GM21447 (cell line): ENCODE data around the gene MYO15B.
A peak's percentile ranks its signal among the peaks of the same experiment; 100 is the strongest.

Source experiments
- ATAC-seq: cut with Tn5 transposase; IDR thresholded peaks from one replicate; pipeline ENCODE4 v1.9.1; 2021; ENCODE audit not compliant: unreplicated experiment

Gene MYO15B

GRCh38 chr17:75622771-75623273 is 35.2 kb downstream of the MYO15B start:
- no peak for ATAC-seq

- no peak for ATAC-seq
Observed at GRCh38 chr17:75623386-75623785, 35.8 kb downstream of the MYO15B start.

- ATAC-seq, result no peak
Observed at GRCh38 chr17:75624021-75624420, 36.4 kb downstream of the MYO15B start.

- ATAC-seq, result no peak
Observed at GRCh38 chr17:75624714-75625345, 37.2 kb downstream of the MYO15B start.

- no peak for ATAC-seq
Observed at GRCh38 chr17:75625813-75626486, 38.4 kb downstream of the MYO15B start.

- ATAC-seq, result no peak
Observed at GRCh38 chr17:75626496-75627038, 39.0 kb downstream of the MYO15B start.

- ATAC-seq, result no peak
Observed at GRCh38 chr17:75627094-75627493, 39.5 kb downstream of the MYO15B start.

GRCh38 chr17:75628425-75628824 is 40.8 kb downstream of the MYO15B start:
- no peak for ATAC-seq

- ATAC-seq, result no peak
Observed at GRCh38 chr17:75629157-75629556, 41.6 kb downstream of the MYO15B start.

- ATAC-seq, result no peak
Observed at GRCh38 chr17:75630071-75630917, 42.7 kb downstream of the MYO15B start.

- no peak for ATAC-seq
Observed at GRCh38 chr17:75631353-75631752, 43.8 kb downstream of the MYO15B start.

- ATAC-seq, result no peak
Observed at GRCh38 chr17:75632428-75632827, 44.8 kb downstream of the MYO15B start.

- ATAC-seq, result peak; percentile 58
Observed at GRCh38 chr17:75632863-75633485, 45.4 kb downstream of the MYO15B start, which contains the start of gene SMIM5. Gene SMIM5 (plus strand): TSS chr17:75633434. CDS start chr17:75640202, 6,768 bp downstream.

- ATAC-seq, result no peak
Observed at GRCh38 chr17:75633486-75634375, 46.1 kb downstream of the MYO15B start.

GRCh38 chr17:75634376-75634740 is 46.8 kb downstream of the MYO15B start:
- ATAC-seq, result no peak

GRCh38 chr17:75634754-75635609 is 47.4 kb downstream of the MYO15B start:
- no peak for ATAC-seq

- no peak for ATAC-seq
Observed at GRCh38 chr17:75635610-75636202, 48.1 kb downstream of the MYO15B start.

- no peak for ATAC-seq
Observed at GRCh38 chr17:75636381-75637142, 49.0 kb downstream of the MYO15B start.
